Stimulated activated CD8-positive, alpha-beta memory T cell treated with anti-CD3 and anti-CD28 coated beads, Interleukin-7, amount 100 ng/mL, for 48 hours (primary cell): Measurements from ENCODE around the gene MGLL.
A peak's percentile ranks its signal among the peaks of the same experiment; 100 is the strongest.
"Not testable (repeated sequence)": the region's sequence is repeated elsewhere in the genome, so short reads cannot be mapped to it uniquely, and the experiment has no call there.

Experiments
- DNase-seq, 2 donors: peaks; one replicate each; pipeline ENCODE4 v3.0.0-alpha.2; 2020; ENCODE audit warnings: low read depth in 1 of 2; ENCODE audit errors: extremely low read depth in 1 of 2

The MGLL gene

GRCh38 chr3:127711021-127711695, 111.2 kb downstream of the MGLL start:
- no peak for DNase-seq

- DNase-seq, result no peak
Measured at GRCh38 chr3:127710155-127710941, 112.0 kb downstream of the MGLL start.

- no peak for DNase-seq
Measured at GRCh38 chr3:127709320-127710060, 112.8 kb downstream of the MGLL start.

- DNase-seq, result no peak
Measured at GRCh38 chr3:127708837-127709236, 113.5 kb downstream of the MGLL start.

GRCh38 chr3:127707851-127708411, 114.4 kb downstream of the MGLL start:
- DNase-seq, result no peak

- no peak for DNase-seq
Measured at GRCh38 chr3:127706785-127707351, 115.4 kb downstream of the MGLL start.

GRCh38 chr3:127706312-127706711, 116.0 kb downstream of the MGLL start:
- no peak for DNase-seq

GRCh38 chr3:127704840-127705239, 117.5 kb downstream of the MGLL start:
- not testable (repeated sequence) for DNase-seq

GRCh38 chr3:127702151-127702578, 120.2 kb downstream of the MGLL start:
- no peak for DNase-seq

GRCh38 chr3:127701280-127701911, 120.9 kb downstream of the MGLL start:
- DNase-seq, result no peak

GRCh38 chr3:127700406-127700805, 121.9 kb downstream of the MGLL start:
- no peak for DNase-seq

- DNase-seq, result no peak
Measured at GRCh38 chr3:127699416-127700300, 122.7 kb downstream of the MGLL start.

GRCh38 chr3:127698691-127699415, 123.5 kb downstream of the MGLL start:
- DNase-seq, result no peak

- no peak for DNase-seq
Measured at GRCh38 chr3:127698286-127698685, 124.0 kb downstream of the MGLL start.

- peak in 1 of 2 donors; percentile 27 for DNase-seq
Measured at GRCh38 chr3:127697551-127698240, 124.6 kb downstream of the MGLL start.

- peak in 1 of 2 donors; percentile 15 for DNase-seq
Measured at GRCh38 chr3:127694467-127695215, 127.7 kb downstream of the MGLL start.

- no peak for DNase-seq
Measured at GRCh38 chr3:127693336-127693843, 128.9 kb downstream of the MGLL start.
